ENCODE data around the gene RWDD2A. TPM values are rescaled to one million over a fixed set of nuclear protein-coding genes. Genes with fewer than 3 reads are reported as not detected.
A peak's percentile ranks its signal among the peaks of the same experiment; 100 is the strongest.

RWDD2A gene
- total and polyA plus RNA-seq, 2 of the 4 experiments (the other 2 are of a cell fraction), result 3.9 to 4.1 TPM

DNA sequence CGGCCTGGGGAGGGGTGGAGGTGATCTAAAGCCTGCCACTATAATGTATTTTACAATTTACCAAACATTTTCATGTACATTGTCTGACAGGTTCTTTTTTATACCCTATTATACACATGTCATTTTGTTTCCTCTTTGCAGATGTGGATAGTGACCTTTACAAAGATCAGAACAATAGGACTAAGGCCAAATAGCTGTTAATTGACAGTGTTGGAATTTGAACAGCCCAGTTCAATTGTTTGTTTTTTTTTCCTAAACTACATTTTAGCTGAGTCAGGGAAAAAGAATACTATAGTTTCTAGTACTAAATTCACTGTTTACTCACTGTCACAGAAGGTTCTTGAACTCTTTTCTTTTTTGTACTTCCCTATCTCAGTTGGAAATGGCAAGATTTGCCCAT, 40.2 kb upstream of the RWDD2A start:
- H3K9me3 ChIP-seq (ENCODE audit: control insufficient read depth, insufficient read depth, low read length), result no peaks in the 10 kb centered on the region
- dilution Hi-C loops (cut with HindIII; ENCODE audit: low sequenced_read_pairs, unreplicated experiment), result no loop called here
- H3K14ac ChIP-seq (replicated peaks; ENCODE audit: low read depth, low read length), result no peak overlapping the region
- no peak overlapping the region for H3K18ac ChIP-seq (ENCODE audit: low read depth, low read length)
- no peak overlapping the region for H3K9ac ChIP-seq (ENCODE audit: low read depth, low read length)
- H2BK5ac ChIP-seq (ENCODE audit: low read depth, low read length, poor library complexity, severe bottlenecking), result no peak overlapping the region
- H2AK9ac ChIP-seq (replicated peaks; ENCODE audit: low read depth, low read length, poor library complexity), result no peak overlapping the region
- TF ChIP-seq MAFK (IDR thresholded peaks at IDR 0.05; ENCODE audit: low read depth, low read length) (peak; percentile 99), RAD21 (IDR thresholded peaks at IDR 0.05; ENCODE audit: low read length) (no peak), CHD1 (IDR thresholded peaks at IDR 0.05; ENCODE audit: low read depth, low read length) (no peak), CEBPB (IDR thresholded peaks at IDR 0.05; ENCODE audit: low read depth, low read length) (no peak)
- H2AFZ ChIP-seq (replicated peaks; ENCODE audit: low read length, poor library complexity), result no peak overlapping the region
- H2AK5ac ChIP-seq (ENCODE audit: low read depth, low read length), result no peak overlapping the region
- peaks cover 4% of the 10 kb centered on the region; the same call in 1 of the 2 replicates for H3K36me3 ChIP-seq (ENCODE audit: control insufficient read depth, insufficient read depth, low read length)
- intact Hi-C loops (cut with micrococcal nuclease), result no loop called here
- BruUV-seq (replicated peaks), result no TSS peak
- in situ Hi-C loops (cut with MboI; ENCODE audit: low sequenced_read_pairs), result no loop called here
- ChIA-PET CTCF (no interaction called here), POLR2A (ENCODE audit: unreplicated experiment) (interaction anchor here (0.5 to 0.6 kb wide), 2 partner anchors 129 to 330 kb away, joined by 4 to 6 read pairs; no protein-coding TSS in a partner anchor)
- no peak overlapping the region for H3K23ac ChIP-seq (ENCODE audit: low read depth, low read length)
- no CpG with 5 or more reads among the region's 1 CpG for WGBS, 2 experiments (ENCODE audit: extremely low coverage in 2 of 2, insufficient read length in 1 of 2)
- no peak for ATAC-seq (ENCODE audit: low read depth)
- H4K8ac ChIP-seq (ENCODE audit: low read depth in 2 of 2, low read length in 2 of 2), result no peak overlapping the region
- H3K4ac ChIP-seq (ENCODE audit: low read depth, low read length), result no peak overlapping the region
- 0 out of 2 replicates have a peak, but pooled peaks cover 4% of the 10 kb centered on the region for H3K9me1 ChIP-seq (ENCODE audit: insufficient read depth, low read length)
- no peak overlapping the region for H2BK120ac ChIP-seq (ENCODE audit: low read depth, low read length)
- no peaks in the 10 kb centered on the region for H4K20me1 ChIP-seq (ENCODE audit: insufficient read depth, low read length)
- no peak overlapping the region for H4K91ac ChIP-seq (ENCODE audit: insufficient read depth, low read depth, low read length)
- H4K5ac ChIP-seq (ENCODE audit: low read depth, low read length), result no peak overlapping the region
- no peak overlapping the region for H3K56ac ChIP-seq (ENCODE audit: extremely low read depth, insufficient read depth, low read length)
- no peak overlapping the region for H3K4me2 ChIP-seq (ENCODE audit: low read depth, low read length)
- no peaks in the 10 kb centered on the region for H3K27me3 ChIP-seq (ENCODE audit: control insufficient read depth, insufficient read depth, low read length)
- no peak overlapping the region for H2BK20ac ChIP-seq (ENCODE audit: low read depth, low read length)
- no peaks in the 10 kb centered on the region for H3K4me1 ChIP-seq (ENCODE audit: control insufficient read depth, insufficient read depth, low read length)
- H3K27ac ChIP-seq (ENCODE audit: insufficient read depth, low read length), result no peak overlapping the region
- no peak overlapping the region for H3K4me3 ChIP-seq (ENCODE audit: insufficient read depth, low read depth, low read length)
- no peak for DNase-seq
- H3K79me1 ChIP-seq (ENCODE audit: low read depth in 1 of 2, low read length in 2 of 2), result no peaks in the 10 kb centered on the region
- no peak overlapping the region for H2BK15ac ChIP-seq (ENCODE audit: low read depth, low read length)

Measured in IMR-90 (cell line).